Measurements from ENCODE around the gene KAZN. TPM values are rescaled to one million over a fixed set of nuclear protein-coding genes. Genes with fewer than 3 reads are reported as not detected.

Gene KAZN
- total and polyA plus RNA-seq, 11 donors = 0.65 to 6.5 (median 2.3) TPM

GRCh38 chr1:14894811-14895560, 296.5 kb downstream of the KAZN start:
- WGBS, 4 donors = 41 to 64% (median 50%) methylated on average over 9 to 11 of the region's 11 CpGs

DNA sequence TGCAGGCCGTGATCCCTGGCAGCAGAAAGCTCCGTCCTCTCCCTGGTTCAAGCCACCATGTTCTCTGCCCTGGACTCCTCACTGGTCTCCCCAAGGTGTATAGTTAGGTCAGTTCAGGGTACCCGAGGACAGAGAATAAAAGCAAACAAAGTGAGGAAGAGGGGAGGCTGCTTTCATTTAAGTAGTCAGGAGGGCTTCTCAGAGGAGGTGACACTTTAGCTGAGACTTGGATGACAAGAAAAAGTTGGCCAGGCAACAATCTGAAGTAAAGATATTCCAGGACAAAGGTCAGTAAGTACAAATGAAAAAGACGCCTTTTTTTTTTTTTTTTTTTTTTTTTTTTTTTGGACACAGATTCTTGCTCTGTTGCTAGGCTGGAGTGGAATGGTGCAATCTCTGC, 297.2 kb downstream of the KAZN start:
- Histone ChIP-seq H3K4me3 (no peak overlapping the region), H3K27ac (no peak overlapping the region), H3K36me3 (no peaks in the 10 kb centered on the region), H3K27me3 (peaks cover 0 to 53% (median 5%) of the 10 kb centered on the region in 9 donors), H3K4me1 (no peaks in the 10 kb centered on the region), H3K9me3 (no peaks in the 10 kb centered on the region)
- intact Hi-C loops (cut with DNase I) = no loop called here
- WGBS, 4 donors = 73 to 85% (median 84%) methylated on average over 4 of the region's 4 CpGs
- DNase-seq (no peak), ATAC-seq (no peak)
- no peak for TF ChIP-seq POLR2A (IDR thresholded peaks at IDR 0.05)
- TF ChIP-seq, protein P1, sequence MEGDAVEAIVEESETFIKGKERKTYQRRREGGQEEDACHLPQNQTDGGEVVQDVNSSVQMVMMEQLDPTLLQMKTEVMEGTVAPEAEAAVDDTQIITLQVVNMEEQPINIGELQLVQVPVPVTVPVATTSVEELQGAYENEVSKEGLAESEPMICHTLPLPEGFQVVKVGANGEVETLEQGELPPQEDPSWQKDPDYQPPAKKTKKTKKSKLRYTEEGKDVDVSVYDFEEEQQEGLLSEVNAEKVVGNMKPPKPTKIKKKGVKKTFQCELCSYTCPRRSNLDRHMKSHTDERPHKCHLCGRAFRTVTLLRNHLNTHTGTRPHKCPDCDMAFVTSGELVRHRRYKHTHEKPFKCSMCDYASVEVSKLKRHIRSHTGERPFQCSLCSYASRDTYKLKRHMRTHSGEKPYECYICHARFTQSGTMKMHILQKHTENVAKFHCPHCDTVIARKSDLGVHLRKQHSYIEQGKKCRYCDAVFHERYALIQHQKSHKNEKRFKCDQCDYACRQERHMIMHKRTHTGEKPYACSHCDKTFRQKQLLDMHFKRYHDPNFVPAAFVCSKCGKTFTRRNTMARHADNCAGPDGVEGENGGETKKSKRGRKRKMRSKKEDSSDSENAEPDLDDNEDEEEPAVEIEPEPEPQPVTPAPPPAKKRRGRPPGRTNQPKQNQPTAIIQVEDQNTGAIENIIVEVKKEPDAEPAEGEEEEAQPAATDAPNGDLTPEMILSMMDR (IDR thresholded peaks at IDR 0.05) = no peak

More at GRCh38 chr1:14894811-14895560, 296.5 kb downstream of the KAZN start:
- H3K9me3 ChIP-seq = no peaks in the 10 kb centered on the region
- no peaks in the 10 kb centered on the region for H3K36me3 ChIP-seq
- ATAC-seq (peak in 1 of 4 donors; percentile 28), DNase-seq (no peak)
- intact Hi-C loops (cut with DNase I) = no loop called here
- H3K4me1 ChIP-seq = no peaks in the 10 kb centered on the region
- peaks cover 0 to 50% (median 3%) of the 10 kb centered on the region in 9 donors for H3K27me3 ChIP-seq
- no peak overlapping the region for H3K4me3 ChIP-seq
- H3K27ac ChIP-seq = no peak overlapping the region
- no peak for TF ChIP-seq POLR2A (IDR thresholded peaks at IDR 0.05)
- TF ChIP-seq, protein P1 (IDR thresholded peaks at IDR 0.05) = no peak

GRCh38 chr1:14896381-14897079, 298.0 kb downstream of the KAZN start:
- Histone ChIP-seq H3K27ac (no peak overlapping the region), H3K36me3 (no peaks in the 10 kb centered on the region), H3K9me3 (no peaks in the 10 kb centered on the region), H3K27me3 (peaks cover 0 to 53% (median 5%) of the 10 kb centered on the region in 9 donors), H3K4me1 (no peaks in the 10 kb centered on the region), H3K4me3 (no peak overlapping the region)
- 93 to 96% (median 94%) methylated on average over 2 to 3 of the region's 3 CpGs for WGBS, 4 donors
- no peak for ATAC-seq
- DNase-seq = no peak
- intact Hi-C loops (cut with DNase I) = no loop called here
- TF ChIP-seq POLR2A (IDR thresholded peaks at IDR 0.05) = no peak
- TF ChIP-seq, protein P1 (IDR thresholded peaks at IDR 0.05) = no peak

GRCh38 chr1:14897080-14897449, 298.6 kb downstream of the KAZN start:
- intact Hi-C loops (cut with DNase I) = no loop called here
- Histone ChIP-seq H3K9me3 (no peaks in the 10 kb centered on the region), H3K4me3 (no peak overlapping the region), H3K27ac (no peak overlapping the region), H3K36me3 (no peaks in the 10 kb centered on the region), H3K4me1 (no peaks in the 10 kb centered on the region), H3K27me3 (peaks cover 0 to 53% (median 5%) of the 10 kb centered on the region in 9 donors)
- TF ChIP-seq, protein P1 (IDR thresholded peaks at IDR 0.05) = no peak
- no peak for TF ChIP-seq POLR2A (IDR thresholded peaks at IDR 0.05)
- ATAC-seq = no peak
- no peak for DNase-seq
